ENCODE results near the gene FGGY.

- TF ChIP-seq ZNF843 (tag by site-specific recombination; IDR thresholded peaks at IDR 0.05) = no peak
- no peak for TF ChIP-seq ZBTB21 (tag by site-specific recombination; IDR thresholded peaks at IDR 0.05)
- no peak for TF ChIP-seq CTCF (tag by site-specific recombination; IDR thresholded peaks at IDR 0.05)
- TF ChIP-seq REPIN1 (tag by site-specific recombination; IDR thresholded peaks at IDR 0.05; ENCODE audit: low read depth) = no peak
- no peak for TF ChIP-seq REST (tag by site-specific recombination; IDR thresholded peaks at IDR 0.05)
- TF ChIP-seq ZNF658 (tag by site-specific recombination; IDR thresholded peaks at IDR 0.05) = no peak
- TF ChIP-seq ZNF830 (tag by site-specific recombination; IDR thresholded peaks at IDR 0.05; ENCODE audit: low read depth) = no peak
- TF ChIP-seq ZNF341 (tag by site-specific recombination; IDR thresholded peaks at IDR 0.05; ENCODE audit: low read depth) = no peak
Observed at GRCh38 chr1:59445040-59445439, 148.1 kb downstream of the FGGY start.

Measured in HEK293 (cell line).